DMS153 treated with DMSO at 0.1 percent for 48 hours (cell line): ENCODE results near the gene MGAT5B.

ENCODE experiments used
- DNase-seq: peaks from one replicate; lab custom pipeline; 2025; ENCODE audit not compliant: unreplicated experiment; lab: John Stamatoyannopoulos, UW

Gene MGAT5B

DNA sequence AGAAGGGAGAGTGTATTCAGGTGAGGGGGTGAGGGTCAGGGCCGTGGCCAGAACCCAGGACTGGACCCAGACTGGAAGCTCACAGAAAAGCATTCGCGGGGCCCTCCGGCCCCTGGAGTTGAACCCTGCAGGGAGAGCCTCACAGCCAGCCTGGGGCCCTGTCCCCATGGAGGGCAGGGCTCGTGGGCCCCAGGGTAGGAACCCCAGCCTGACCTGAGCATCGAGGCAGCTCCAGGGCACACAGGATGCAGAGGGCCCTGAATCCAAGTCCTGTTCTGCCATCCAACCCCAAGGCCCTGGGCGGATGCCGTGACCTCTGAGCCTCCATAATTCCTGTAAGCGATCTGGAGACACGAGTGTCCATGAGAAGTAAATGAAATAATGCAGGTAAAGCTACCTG lies 79.1 kb downstream of the MGAT5B start:
- DNase-seq: no peak

DNA sequence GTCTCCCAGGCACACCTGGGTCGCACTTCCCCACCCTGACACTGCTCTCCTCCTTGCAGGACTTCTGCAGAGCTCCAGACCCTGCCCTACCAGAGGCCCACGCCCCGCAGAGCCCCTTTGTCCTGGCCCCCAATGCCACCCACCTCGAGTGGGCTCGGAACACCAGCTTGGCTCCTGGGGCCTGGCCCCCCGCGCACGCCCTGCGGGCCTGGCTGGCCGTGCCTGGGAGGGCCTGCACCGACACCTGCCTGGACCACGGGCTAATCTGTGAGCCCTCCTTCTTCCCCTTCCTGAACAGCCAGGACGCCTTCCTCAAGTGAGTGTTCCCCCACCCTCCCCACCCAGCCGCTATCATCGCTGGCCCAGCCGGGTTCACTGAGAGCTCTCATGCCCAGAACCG lies 79.6 kb downstream of the MGAT5B start:
- DNase-seq: no peak

- no peak for DNase-seq
Measured at GRCh38 chr17:76948301-76948700, 80.1 kb downstream of the MGAT5B start.

DNA sequence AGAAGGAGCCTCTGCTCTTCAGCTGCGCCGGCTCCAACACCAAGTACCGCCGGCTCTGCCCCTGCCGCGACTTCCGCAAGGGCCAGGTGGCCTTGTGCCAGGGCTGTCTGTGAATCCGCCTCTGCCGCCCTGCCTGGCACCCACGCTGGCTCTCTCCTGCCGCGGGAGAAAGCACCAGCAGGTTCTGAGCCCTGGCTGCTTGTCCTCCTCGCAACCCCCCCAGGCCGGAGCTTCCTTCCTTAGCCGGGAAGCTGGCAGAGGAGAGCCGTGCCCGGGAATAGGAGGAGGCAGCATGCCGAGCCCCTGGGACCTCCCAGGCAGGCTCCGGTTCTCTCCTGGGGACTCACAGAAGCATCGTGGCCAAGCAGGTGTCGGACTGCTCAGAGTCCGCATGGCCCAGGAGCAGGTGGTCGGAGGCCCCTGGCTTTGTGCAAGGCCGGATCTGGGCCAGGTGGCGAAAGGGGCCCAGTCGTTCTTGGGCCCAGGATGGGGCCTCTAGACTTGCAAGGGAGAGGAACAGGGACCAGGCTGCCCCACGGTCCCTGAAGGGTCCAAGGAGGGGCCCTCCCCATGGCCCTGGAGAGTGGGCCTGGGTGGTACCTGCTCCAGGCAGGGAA lies 80.6 kb downstream of the MGAT5B start:
- peak; percentile 31 for DNase-seq

- no peak for DNase-seq
Measured at GRCh38 chr17:76949913-76950695, 81.9 kb downstream of the MGAT5B start.

DNA sequence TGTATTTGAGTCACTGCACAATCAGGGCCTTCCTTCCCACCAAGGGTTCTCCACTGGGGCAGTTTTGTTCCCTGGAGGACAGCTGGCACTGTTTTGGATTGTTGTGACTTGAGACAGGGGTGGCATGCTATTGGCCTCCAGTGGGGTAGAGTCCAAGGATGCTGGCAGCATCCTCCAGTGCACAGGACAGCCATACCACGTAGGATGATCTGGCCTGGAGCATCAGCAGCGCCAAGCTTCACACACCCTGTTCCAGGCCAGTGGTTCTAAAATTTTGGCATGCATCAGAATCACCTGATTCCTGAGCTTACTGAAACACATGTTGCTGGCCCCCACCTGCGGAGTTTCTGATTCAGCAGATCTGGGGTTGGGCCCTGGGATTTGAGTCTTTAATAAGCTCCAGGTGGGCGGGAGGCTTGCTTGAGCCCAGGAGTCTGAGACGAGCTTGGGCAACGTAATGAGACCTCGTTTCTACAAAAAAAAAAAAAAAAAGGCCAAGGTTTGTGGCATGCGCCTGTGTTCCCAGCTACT lies 83.2 kb downstream of the MGAT5B start:
- DNase-seq: no peak

- DNase-seq: no peak
Measured at GRCh38 chr17:76952402-76952801, 84.2 kb downstream of the MGAT5B start.

DNA sequence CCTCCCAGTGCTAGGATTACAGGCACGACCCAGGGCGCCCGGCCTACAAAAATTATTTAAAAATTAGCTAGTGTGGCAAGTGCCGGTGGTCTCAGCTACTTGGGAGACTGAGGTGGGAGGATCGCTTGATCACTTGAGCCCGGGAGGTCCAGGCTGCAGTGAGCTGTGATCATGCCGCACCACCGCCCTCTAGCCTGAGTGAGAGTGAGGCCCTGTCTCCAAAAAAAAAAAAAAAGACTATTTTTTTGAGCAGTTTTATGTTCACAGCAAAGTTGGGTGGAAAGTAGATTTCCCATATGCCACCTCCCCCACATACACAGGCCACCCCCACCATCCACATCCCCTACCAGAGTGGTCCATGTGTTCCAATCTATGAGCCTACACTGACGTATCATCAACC lies 84.9 kb downstream of the MGAT5B start:
- no peak for DNase-seq

- DNase-seq: no peak
Measured at GRCh38 chr17:76953946-76954345, 85.7 kb downstream of the MGAT5B start.

DNA sequence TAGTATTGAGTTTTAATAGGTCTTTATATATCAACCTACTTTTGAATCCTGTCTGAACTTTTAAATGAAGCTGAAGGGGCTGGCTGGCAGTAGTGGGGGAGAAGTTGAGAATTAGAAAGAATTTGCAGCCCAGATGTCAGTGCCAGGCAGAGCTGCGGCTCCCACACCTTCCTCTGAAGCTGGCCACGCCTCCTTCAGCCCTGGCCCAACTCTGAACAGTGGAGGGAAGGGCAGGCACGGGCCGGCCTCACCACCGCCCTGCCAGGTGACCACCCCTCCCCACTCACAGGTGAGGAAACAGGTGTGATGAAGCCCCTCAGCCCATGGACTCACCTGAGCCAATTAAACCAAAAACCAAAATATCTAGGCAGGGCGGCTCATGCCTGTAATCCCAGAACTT lies 87.0 kb downstream of the MGAT5B start:
- no peak for DNase-seq

DNA sequence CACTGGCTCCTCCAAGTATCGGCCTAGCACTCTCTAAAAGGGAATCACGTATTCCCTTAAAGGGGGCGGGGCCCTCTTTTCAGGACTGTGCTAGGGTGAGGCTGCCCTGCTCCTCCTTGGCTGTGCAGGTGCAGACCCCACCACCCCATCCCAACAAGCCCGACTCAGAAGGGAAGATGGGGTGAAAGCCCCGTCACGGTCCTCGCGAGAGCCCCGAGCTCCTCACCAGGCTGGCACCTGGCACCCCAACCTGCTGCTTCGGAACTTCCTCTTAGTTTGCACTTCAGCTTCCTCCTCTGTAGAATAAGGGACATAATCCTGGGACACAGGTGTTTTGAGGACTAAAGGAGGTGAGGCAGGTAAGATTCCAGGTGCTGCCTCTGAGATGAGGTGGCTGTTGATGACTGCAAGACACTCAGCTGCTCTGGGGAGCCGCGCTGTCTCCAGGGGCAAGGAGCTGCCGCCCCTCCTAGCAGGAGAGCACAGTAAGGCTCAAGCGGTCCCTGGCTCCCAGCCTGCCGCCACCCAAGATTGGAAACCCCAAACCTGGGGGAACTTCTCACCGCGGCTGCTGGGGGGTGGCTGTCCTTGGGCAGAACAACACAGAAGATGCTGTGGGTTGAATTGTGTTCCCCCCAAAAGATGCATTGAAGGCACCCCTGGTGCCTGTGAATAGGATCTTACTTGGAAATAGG lies 88.8 kb downstream of the MGAT5B start:
- DNase-seq: no peak

DNA sequence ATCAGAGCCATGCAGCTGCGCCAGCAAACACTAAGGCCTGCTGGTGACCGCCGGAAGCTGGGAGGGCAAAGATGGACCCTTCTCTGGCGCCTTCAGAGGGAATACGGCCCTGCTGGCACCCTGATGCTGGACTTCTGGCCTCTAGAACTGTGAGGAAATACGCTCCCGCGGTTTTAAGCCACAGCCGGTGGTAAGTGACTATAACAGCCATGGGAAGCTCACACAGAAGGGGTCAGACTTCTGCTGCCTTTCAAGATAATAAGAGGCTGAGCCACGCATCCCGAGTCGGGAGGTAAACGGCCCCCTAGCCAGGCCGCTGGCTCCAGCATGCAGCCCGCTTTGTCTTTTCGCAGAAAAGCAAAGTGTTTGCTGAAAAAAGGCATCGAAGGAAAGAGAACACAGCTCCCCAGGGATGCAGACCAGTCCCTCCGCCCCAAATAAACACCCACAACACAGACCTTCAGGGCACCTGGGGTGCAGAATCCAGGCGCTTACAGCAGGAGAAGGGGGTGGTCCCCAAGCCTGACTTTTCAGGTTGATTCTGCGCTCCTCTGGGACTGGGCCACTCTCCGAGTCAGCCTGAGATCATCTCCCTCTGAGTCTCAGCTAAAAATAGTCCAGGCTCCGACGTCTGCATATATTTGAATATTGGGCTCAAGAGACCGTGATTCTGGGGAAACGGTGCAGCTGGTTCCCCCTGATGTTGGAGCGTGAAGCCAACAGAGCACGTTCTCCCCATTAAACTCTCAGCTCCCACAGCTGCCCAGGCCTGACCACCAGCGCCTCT lies 89.7 kb downstream of the MGAT5B start:
- DNase-seq: no peak

GRCh38 chr17:76958974-76959373 lies 90.8 kb downstream of the MGAT5B start:
- no peak for DNase-seq

DNA sequence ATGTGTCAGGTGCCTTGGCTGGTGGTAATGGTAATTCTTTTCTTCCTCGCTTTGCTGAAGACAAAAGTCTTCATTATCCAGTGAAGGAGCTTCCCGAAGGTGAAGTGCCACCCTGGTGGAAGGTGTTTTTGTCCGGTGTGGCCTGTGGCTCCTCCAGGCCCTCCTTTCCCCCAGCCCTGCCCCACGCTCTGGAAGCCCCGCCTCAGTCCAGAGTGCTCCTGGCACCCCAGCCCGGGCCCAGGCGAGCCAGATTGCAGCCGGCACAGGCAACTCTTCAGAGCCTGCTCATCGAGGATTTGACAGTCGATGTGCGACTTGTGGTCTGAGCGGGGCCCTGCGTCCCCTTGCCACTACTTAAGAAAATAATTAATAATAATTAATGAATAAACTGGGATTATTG lies 93.7 kb downstream of the MGAT5B start:
- no peak for DNase-seq

- no peak for DNase-seq
Measured at GRCh38 chr17:76962858-76963257, 94.7 kb downstream of the MGAT5B start.

GRCh38 chr17:76966016-76966415 lies 97.8 kb downstream of the MGAT5B start:
- DNase-seq: no peak

- DNase-seq: no peak
Measured at GRCh38 chr17:76966486-76967181, 98.4 kb downstream of the MGAT5B start.

GRCh38 chr17:76967762-76968161 lies 99.6 kb downstream of the MGAT5B start:
- no peak for DNase-seq

- DNase-seq: peak; percentile 54
Measured at GRCh38 chr17:76968707-76969597, 100.7 kb downstream of the MGAT5B start.
